Vagina (tissue), 2 donors: ENCODE results near the gene FSTL4. TPM values are rescaled to one million over a fixed set of nuclear protein-coding genes. Genes with fewer than 3 reads are reported as not detected.

Experiments
- DNase-seq, 2 donors: peaks; one replicate each; pipeline ENCODE4 v3.0.0-alpha.2; 2017; ENCODE audit errors: extremely low spot score in 2 of 2
- H3K27ac ChIP-seq: fragments of 200-600 bp; sonication (generic); one replicate; pipeline ENCODE4 v1.5.1; 2019
- H3K27me3 ChIP-seq: fragments of 200-600 bp; sonication (generic); one replicate; pipeline ENCODE4 v1.5.1; 2019
- H3K36me3 ChIP-seq, 2 donors: fragments of 200-600 bp; sonication (generic); one replicate each; pipeline ENCODE4 v1.5.1; 2017 to 2019
- H3K4me1 ChIP-seq: fragments of 200-600 bp; sonication (generic); one replicate; pipeline ENCODE4 v1.5.1; 2019
- H3K4me3 ChIP-seq, 2 donors: fragments of 200-600 bp; sonication (generic); 1 replicate in 1 of 2; 2 replicates in 1 of 2; pipeline ENCODE4 v1.5.1; 2016 to 2019
- H3K9me3 ChIP-seq: fragments of 200-600 bp; sonication (generic); one replicate; pipeline ENCODE4 v1.5.1; 2019
- CTCF ChIP-seq, 3 experiments: fragments of 450-650 bp in 2 of 3; fragments of 200-600 bp in 1 of 3; sonication (generic) in 1 of 3; IDR thresholded peaks; one replicate each; pipeline ENCODE4 v1.5.1; 2017 to 2019; ENCODE audit warnings: antibody characterized with exemption in 3 of 3, mild to moderate bottlenecking in 2 of 3, moderate library complexity in 2 of 3
- POLR2A ChIP-seq, 2 donors: fragments of 450-650 bp; IDR thresholded peaks; one replicate each; pipeline ENCODE4 v1.6.1; 2017; ENCODE audit warnings: antibody characterized with exemption in 2 of 2, mild to moderate bottlenecking in 2 of 2, moderate library complexity in 2 of 2
- POLR2AphosphoS5 ChIP-seq, 2 donors: sonication (generic); formaldehyde crosslinking; IDR thresholded peaks; one replicate each; pipeline ENCODE4 v1.9.0; 2017; ENCODE audit warnings: antibody characterized with exemption in 2 of 2, mild to moderate bottlenecking in 2 of 2, low read depth in 1 of 2; ENCODE audit not compliant: insufficient read depth in 1 of 2
- intact Hi-C: fragments of 100-400 bp; cut with DNase I; formaldehyde crosslinking; loops from one replicate; pipeline ENCODE4 v1.15.1; 2023
- total RNA-seq: library from RNA; depleted of rRNA; stranded (reverse); fragments of >200 nt; gene quantifications from one replicate; pipeline ENCODE4 v1.2.3, GENCODE V29; 2016

The FSTL4 gene
- total RNA-seq, 1 donor from 2014 or later, result 3.7 TPM

- no peak for DNase-seq
- no peak overlapping the region for H3K4me3 ChIP-seq
- peaks cover 28% of the 10 kb centered on the region for H3K4me1 ChIP-seq
- no peaks in the 10 kb centered on the region for H3K36me3 ChIP-seq
- intact Hi-C loops, result no loop called here
- H3K27ac ChIP-seq, result no peak overlapping the region
- no peaks in the 10 kb centered on the region for H3K27me3 ChIP-seq
- no peak for TF ChIP-seq CTCF (IDR thresholded peaks at IDR 0.05)
- no peak for TF ChIP-seq POLR2A (IDR thresholded peaks at IDR 0.05)
- TF ChIP-seq POLR2AphosphoS5 (IDR thresholded peaks at IDR 0.05; ENCODE audit: insufficient read depth in 1 of 2, low read depth in 1 of 2), result no peak
- no peaks in the 10 kb centered on the region for H3K9me3 ChIP-seq
Measured at GRCh38 chr5:133456933-133457402, 155.4 kb downstream of the FSTL4 start.

DNA sequence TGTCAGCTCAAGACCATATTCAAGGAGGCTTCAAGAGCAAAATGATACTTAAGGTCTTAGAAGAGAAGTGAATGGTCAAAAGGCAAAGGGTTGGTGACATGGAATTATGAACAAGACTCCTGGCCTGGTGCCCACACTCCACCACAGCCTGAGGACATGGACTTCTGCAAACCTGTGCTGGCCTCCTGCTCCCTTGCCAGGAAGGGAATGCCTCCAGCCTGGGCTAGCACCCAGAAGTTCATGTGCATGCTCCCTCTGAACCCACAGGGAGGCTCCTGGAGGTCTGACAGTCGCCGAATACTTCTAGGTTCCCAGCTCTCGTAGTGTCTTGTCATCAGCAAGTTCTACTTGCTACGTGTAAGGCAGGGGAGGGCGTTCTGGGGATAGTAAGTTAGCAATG is 156.7 kb downstream of the FSTL4 start:
- no peaks in the 10 kb centered on the region for H3K36me3 ChIP-seq
- intact Hi-C loops, result no loop called here
- H3K27ac ChIP-seq, result no peak overlapping the region
- H3K4me1 ChIP-seq, result peaks cover 28% of the 10 kb centered on the region
- no peak for DNase-seq
- H3K27me3 ChIP-seq, result no peaks in the 10 kb centered on the region
- H3K4me3 ChIP-seq, result no peak overlapping the region
- no peak for TF ChIP-seq POLR2AphosphoS5 (IDR thresholded peaks at IDR 0.05; ENCODE audit: insufficient read depth in 1 of 2, low read depth in 1 of 2)
- TF ChIP-seq CTCF (IDR thresholded peaks at IDR 0.05), result no peak
- no peak for TF ChIP-seq POLR2A (IDR thresholded peaks at IDR 0.05)
- H3K9me3 ChIP-seq, result no peaks in the 10 kb centered on the region

DNA sequence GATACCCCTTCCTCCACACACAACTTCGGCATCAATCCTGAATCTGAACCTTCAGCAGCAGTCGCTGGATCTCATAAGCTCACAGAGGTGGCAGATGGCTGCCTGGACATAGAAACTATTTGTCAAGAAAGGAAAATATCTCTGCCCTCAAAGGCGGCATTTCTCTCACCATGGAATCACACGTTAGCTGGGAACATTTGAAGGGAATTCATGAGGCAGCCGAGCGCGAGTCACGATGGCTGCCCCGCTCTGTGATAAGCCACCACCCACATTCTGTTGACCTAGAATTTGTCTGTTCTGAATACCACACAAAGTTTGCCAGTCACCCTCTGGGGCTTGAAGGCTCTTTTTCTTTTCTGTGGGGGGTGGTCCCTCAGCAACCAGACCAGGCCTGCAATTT is 157.9 kb downstream of the FSTL4 start:
- no peaks in the 10 kb centered on the region for H3K9me3 ChIP-seq
- intact Hi-C loops, result no loop called here
- no peak for DNase-seq
- no peaks in the 10 kb centered on the region for H3K27me3 ChIP-seq
- H3K4me3 ChIP-seq, result no peak overlapping the region
- no peak overlapping the region for H3K27ac ChIP-seq
- no peak for TF ChIP-seq POLR2A (IDR thresholded peaks at IDR 0.05)
- TF ChIP-seq CTCF (IDR thresholded peaks at IDR 0.05), result no peak
- no peak for TF ChIP-seq POLR2AphosphoS5 (IDR thresholded peaks at IDR 0.05; ENCODE audit: insufficient read depth in 1 of 2, low read depth in 1 of 2)
- peaks cover 28% of the 10 kb centered on the region for H3K4me1 ChIP-seq
- no peaks in the 10 kb centered on the region for H3K36me3 ChIP-seq

DNA sequence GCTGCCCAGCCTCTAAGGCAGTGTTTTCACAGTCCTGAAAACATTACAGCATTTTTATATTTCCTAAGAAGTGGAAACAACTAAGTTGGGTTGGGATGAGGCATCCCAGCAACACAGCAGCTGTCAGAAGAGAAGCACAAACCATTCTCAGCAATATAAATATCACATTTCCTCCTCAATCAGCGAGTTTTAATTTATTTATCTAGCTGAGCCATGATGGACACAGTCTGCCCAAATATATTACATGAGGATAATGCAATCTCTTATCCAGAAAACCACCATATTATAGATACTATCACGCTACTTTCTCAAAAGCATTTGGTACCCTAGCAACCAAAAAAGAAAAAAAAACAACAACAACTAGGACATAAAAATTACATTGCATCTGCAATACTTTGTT is 158.5 kb downstream of the FSTL4 start:
- intact Hi-C loops, result no loop called here
- no peaks in the 10 kb centered on the region for H3K9me3 ChIP-seq
- H3K36me3 ChIP-seq, result no peaks in the 10 kb centered on the region
- H3K27me3 ChIP-seq, result no peaks in the 10 kb centered on the region
- no peak overlapping the region for H3K27ac ChIP-seq
- no peak for DNase-seq
- TF ChIP-seq CTCF (IDR thresholded peaks at IDR 0.05) (no peak), POLR2AphosphoS5 (IDR thresholded peaks at IDR 0.05; ENCODE audit: insufficient read depth in 1 of 2, low read depth in 1 of 2) (no peak), POLR2A (IDR thresholded peaks at IDR 0.05) (no peak)
- H3K4me1 ChIP-seq, result peaks cover 28% of the 10 kb centered on the region
- H3K4me3 ChIP-seq, result no peak overlapping the region

DNA sequence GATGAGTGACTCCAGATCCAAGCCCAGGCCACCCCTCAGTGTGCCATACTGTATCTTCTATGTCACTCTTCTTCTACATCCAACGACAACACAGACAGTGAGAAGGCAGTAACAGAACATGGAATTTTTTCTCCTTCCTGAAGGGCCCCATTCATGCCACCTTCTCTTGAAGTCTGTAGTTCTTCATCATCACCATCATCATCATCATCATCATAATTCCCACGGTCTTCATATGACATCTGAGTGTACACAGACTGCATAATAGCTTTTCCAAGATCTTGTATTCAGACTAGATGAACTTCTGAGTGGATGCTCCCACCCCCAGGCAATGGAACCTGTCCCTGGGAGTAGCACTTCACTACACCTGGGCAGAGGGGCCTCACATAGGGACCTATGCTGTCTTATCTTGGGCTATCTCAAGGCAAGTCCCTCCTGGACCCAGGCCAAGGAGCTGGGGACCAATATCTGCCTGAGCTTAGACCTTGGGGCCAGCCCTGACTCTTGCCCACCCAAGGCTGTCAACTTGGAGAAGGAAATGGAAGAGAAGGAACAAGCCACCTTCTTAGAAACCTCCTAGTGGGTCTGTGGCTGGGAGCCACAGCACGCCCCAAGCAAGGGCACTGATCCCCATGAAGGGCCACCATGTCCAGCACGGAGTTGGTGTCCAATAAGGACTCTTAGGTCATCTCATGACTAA is 159.1 kb downstream of the FSTL4 start:
- no peak for TF ChIP-seq POLR2A (IDR thresholded peaks at IDR 0.05)
- TF ChIP-seq POLR2AphosphoS5 (IDR thresholded peaks at IDR 0.05; ENCODE audit: insufficient read depth in 1 of 2, low read depth in 1 of 2), result no peak
- TF ChIP-seq CTCF (IDR thresholded peaks at IDR 0.05), result no peak
- no peak for DNase-seq

More for the DNA sequence above, 159.1 kb downstream of the FSTL4 start:
- Histone ChIP-seq H3K9me3 (no peaks in the 10 kb centered on the region), H3K36me3 (no peaks in the 10 kb centered on the region), H3K4me1 (peaks cover 28% of the 10 kb centered on the region), H3K27me3 (no peaks in the 10 kb centered on the region), H3K27ac (no peak overlapping the region), H3K4me3 (no peak overlapping the region)
- intact Hi-C loops, result no loop called here
